Skeletal muscle tissue (tissue), 4 donors: Measurements from ENCODE around the gene SOX6. TPM values are rescaled to one million over a fixed set of nuclear protein-coding genes. Genes with fewer than 3 reads are reported as not detected.

Experiments
- H3K27ac ChIP-seq: one replicate; pipeline ENCODE4 v1.7.0; 2013; ENCODE audit warnings: mild to moderate bottlenecking, low read depth, low read length, inconsistent platforms
- H3K27me3 ChIP-seq, 3 donors: one replicate each; pipeline ENCODE4 v1.7.0; 2013; ENCODE audit warnings: low read length in 3 of 3; ENCODE audit not compliant: control insufficient read depth in 3 of 3, insufficient read depth in 3 of 3
- H3K36me3 ChIP-seq, 3 donors: one replicate each; pipeline ENCODE4 v1.7.0; 2013; ENCODE audit warnings: low read length in 3 of 3; ENCODE audit not compliant: control insufficient read depth in 3 of 3, insufficient read depth in 3 of 3
- H3K4me1 ChIP-seq, 3 donors: one replicate each; pipeline ENCODE4 v1.7.0; 2013; ENCODE audit warnings: low read length in 3 of 3, mild to moderate bottlenecking in 3 of 3; ENCODE audit not compliant: control insufficient read depth in 3 of 3, insufficient read depth in 3 of 3
- H3K4me3 ChIP-seq, 3 donors: one replicate each; pipeline ENCODE4 v1.7.0; 2013; ENCODE audit warnings: low read length in 3 of 3
- H3K9ac ChIP-seq, 3 donors: one replicate each; pipeline ENCODE4 v1.7.0; 2013; ENCODE audit warnings: low read length in 3 of 3, mild to moderate bottlenecking in 3 of 3, moderate library complexity in 2 of 3, low read depth in 1 of 3
- H3K9me3 ChIP-seq, 3 donors: one replicate each; pipeline ENCODE4 v1.7.0; 2013; ENCODE audit warnings: low read length in 3 of 3; ENCODE audit not compliant: control insufficient read depth in 3 of 3
- total RNA-seq: library from RNA; depleted of rRNA; stranded (reverse); fragments of >200 nt; gene quantifications from one replicate; pipeline ENCODE4 v1.2.3, GENCODE V29; 2014
- donor health status: Osteomylitis.

SOX6 gene
- total RNA-seq: 50.1 TPM

GRCh38 chr11:16356057-16356760 lies at the start of gene SOX6:
SOX6 (minus strand) TSS chr11:16356546; CDS start chr11:16341248, 15,298 bp downstream.
- Histone ChIP-seq H3K4me3 (peak within 1 kb of the TSS in 1 of 3 donors; percentile 18), H3K27ac (peak within 1 kb of the TSS; percentile 41), H3K9me3 (no peaks in the 10 kb centered on the region), H3K27me3 (no peaks in the 10 kb centered on the region), H3K9ac (peak within 1 kb of the TSS in 1 of 3 donors; percentile 15), H3K36me3 (no peaks in the 10 kb centered on the region), H3K4me1 (peaks cover 12 to 19% (median 13%) of the 10 kb centered on the region in 3 donors)

GRCh38 chr11:16404781-16405285 lies 48.5 kb upstream of the SOX6 start:
- no peaks in the 10 kb centered on the region for H3K9me3 ChIP-seq
- no peaks in the 10 kb centered on the region for H3K27me3 ChIP-seq
- H3K9ac ChIP-seq: no peak overlapping the region
- no peaks in the 10 kb centered on the region for H3K36me3 ChIP-seq
- no peak overlapping the region for H3K4me3 ChIP-seq
- H3K4me1 ChIP-seq: no peaks in the 10 kb centered on the region
- H3K27ac ChIP-seq: no peak overlapping the region

- H3K36me3 ChIP-seq: no peaks in the 10 kb centered on the region
- no peaks in the 10 kb centered on the region for H3K9me3 ChIP-seq
- H3K4me1 ChIP-seq: no peaks in the 10 kb centered on the region
- H3K4me3 ChIP-seq: no peak overlapping the region
- no peak overlapping the region for H3K9ac ChIP-seq
- no peaks in the 10 kb centered on the region for H3K27me3 ChIP-seq
- no peak overlapping the region for H3K27ac ChIP-seq
These were observed 47.5 kb upstream of the SOX6 start for GRCh38 chr11:16403851-16404250.

- Histone ChIP-seq H3K4me3 (no peak overlapping the region), H3K27me3 (no peaks in the 10 kb centered on the region), H3K4me1 (no peaks in the 10 kb centered on the region), H3K36me3 (no peaks in the 10 kb centered on the region), H3K27ac (no peak overlapping the region), H3K9ac (no peak overlapping the region), H3K9me3 (no peaks in the 10 kb centered on the region)
These were observed 47.1 kb upstream of the SOX6 start for GRCh38 chr11:16403448-16403803.

- no peaks in the 10 kb centered on the region for H3K27me3 ChIP-seq
- H3K4me3 ChIP-seq: no peak overlapping the region
- H3K27ac ChIP-seq: no peak overlapping the region
- H3K9me3 ChIP-seq: no peaks in the 10 kb centered on the region
- H3K4me1 ChIP-seq: no peaks in the 10 kb centered on the region
- H3K9ac ChIP-seq: no peak overlapping the region
- H3K36me3 ChIP-seq: no peaks in the 10 kb centered on the region
These were observed 46.5 kb upstream of the SOX6 start for GRCh38 chr11:16402654-16403447.

GRCh38 chr11:16397390-16397789 lies 41.0 kb upstream of the SOX6 start:
- H3K4me1 ChIP-seq: peaks cover 0 to 3% (median 0%) of the 10 kb centered on the region in 3 donors
- no peak overlapping the region for H3K4me3 ChIP-seq
- H3K9me3 ChIP-seq: no peaks in the 10 kb centered on the region
- no peaks in the 10 kb centered on the region for H3K36me3 ChIP-seq
- no peaks in the 10 kb centered on the region for H3K27me3 ChIP-seq
- H3K9ac ChIP-seq: no peak overlapping the region
- H3K27ac ChIP-seq: no peak overlapping the region

- Histone ChIP-seq H3K4me1 (peaks cover 0 to 3% (median 0%) of the 10 kb centered on the region in 3 donors), H3K36me3 (no peaks in the 10 kb centered on the region), H3K27me3 (no peaks in the 10 kb centered on the region), H3K27ac (no peak overlapping the region), H3K9ac (no peak overlapping the region), H3K4me3 (no peak overlapping the region), H3K9me3 (no peaks in the 10 kb centered on the region)
These were observed 39.3 kb upstream of the SOX6 start for GRCh38 chr11:16395601-16396000.

GRCh38 chr11:16394947-16395346 lies 38.6 kb upstream of the SOX6 start:
- no peaks in the 10 kb centered on the region for H3K36me3 ChIP-seq
- no peaks in the 10 kb centered on the region for H3K27me3 ChIP-seq
- H3K9ac ChIP-seq: no peak overlapping the region
- H3K4me3 ChIP-seq: no peak overlapping the region
- no peaks in the 10 kb centered on the region for H3K9me3 ChIP-seq
- peaks cover 0 to 3% (median 0%) of the 10 kb centered on the region in 3 donors for H3K4me1 ChIP-seq
- H3K27ac ChIP-seq: no peak overlapping the region

GRCh38 chr11:16393340-16393739 lies 37.0 kb upstream of the SOX6 start:
- Histone ChIP-seq H3K27me3 (no peaks in the 10 kb centered on the region), H3K4me1 (peaks cover 0 to 3% (median 0%) of the 10 kb centered on the region in 3 donors), H3K36me3 (no peaks in the 10 kb centered on the region), H3K27ac (no peak overlapping the region), H3K4me3 (no peak overlapping the region), H3K9ac (no peak overlapping the region), H3K9me3 (no peaks in the 10 kb centered on the region)

GRCh38 chr11:16392616-16393015 lies 36.3 kb upstream of the SOX6 start:
- Histone ChIP-seq H3K4me1 (peaks cover 0 to 3% (median 0%) of the 10 kb centered on the region in 3 donors), H3K36me3 (no peaks in the 10 kb centered on the region), H3K4me3 (no peak overlapping the region), H3K27ac (no peak overlapping the region), H3K9ac (no peak overlapping the region), H3K27me3 (no peaks in the 10 kb centered on the region), H3K9me3 (no peaks in the 10 kb centered on the region)
